NCI-H526 treated with DMSO at 0.1 percent for 48 hours (cell line): ENCODE measurements around the gene CELA2A.
A peak's percentile ranks its signal among the peaks of the same experiment; 100 is the strongest.
"Not testable (repeated sequence)": the region's sequence is repeated elsewhere in the genome, so short reads cannot be mapped to it uniquely, and the experiment has no call there.

Experiments used
- DNase-seq: peaks from one replicate; lab custom pipeline; 2025; lab: John Stamatoyannopoulos, UW

CELA2A gene

GRCh38 chr1:15501208-15502032 is 44.9 kb downstream of the CELA2A start:
- DNase-seq = peak; percentile 23

GRCh38 chr1:15504436-15504835 is 47.9 kb downstream of the CELA2A start:
- DNase-seq = no peak

DNA sequence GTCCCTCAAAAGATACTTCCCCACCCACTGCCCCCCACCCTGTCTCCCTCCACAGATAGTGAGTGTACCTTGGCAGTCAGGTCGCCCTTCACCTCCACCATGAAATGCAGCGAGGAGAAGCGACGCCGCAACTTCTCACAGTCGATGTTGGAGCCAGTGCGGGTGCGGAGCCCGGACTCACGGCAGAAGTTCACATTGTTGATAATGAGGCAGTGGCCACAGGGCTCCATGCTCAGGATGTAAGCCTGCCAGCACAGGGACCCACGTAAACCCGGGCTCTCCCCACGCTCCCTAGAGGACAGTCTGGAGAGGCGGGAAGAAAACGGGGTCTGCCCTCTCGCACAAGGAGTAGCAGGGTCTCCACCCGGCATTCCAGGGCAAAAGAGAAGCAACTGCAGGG is 50.3 kb downstream of the CELA2A start:
- no peak for DNase-seq

GRCh38 chr1:15507278-15507677 is 50.7 kb downstream of the CELA2A start:
- DNase-seq = no peak

DNA sequence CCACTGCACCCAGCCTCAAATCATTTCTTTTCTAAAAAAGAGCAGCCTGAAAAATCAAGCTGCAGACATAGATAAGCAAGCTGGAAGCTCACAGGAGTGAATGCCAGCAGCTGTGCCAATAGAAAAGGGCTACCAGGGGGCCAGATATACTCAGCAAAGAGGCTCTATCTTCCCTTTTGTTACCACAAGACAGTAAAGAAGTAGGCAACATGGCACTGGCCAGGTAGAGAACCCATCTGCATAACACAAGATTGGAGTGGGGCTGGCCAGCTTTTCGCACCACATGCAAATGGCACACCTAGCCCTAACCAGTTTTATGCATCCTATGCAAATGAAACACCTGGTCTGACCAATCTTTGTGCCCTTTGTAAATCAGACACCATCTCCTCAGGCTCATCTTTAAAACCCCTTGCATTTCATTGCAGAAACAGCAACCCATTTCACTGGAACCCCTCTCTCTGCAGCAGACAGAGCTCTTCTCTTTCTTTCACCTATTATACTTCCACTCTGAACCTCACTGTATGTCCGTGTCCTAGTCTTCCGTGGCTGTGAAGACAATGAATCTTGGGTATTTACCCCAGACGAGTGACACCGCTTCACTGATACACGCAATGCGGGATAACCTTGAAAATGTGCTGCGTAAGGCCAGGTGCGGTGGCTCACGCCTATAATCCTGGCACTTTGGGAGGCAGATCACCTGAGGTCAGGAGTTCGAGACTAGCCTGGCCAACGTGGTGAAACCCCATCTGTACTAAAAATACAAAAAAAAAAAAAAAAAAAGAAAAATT is 52.4 kb downstream of the CELA2A start:
- peak; percentile 90 for DNase-seq

DNA sequence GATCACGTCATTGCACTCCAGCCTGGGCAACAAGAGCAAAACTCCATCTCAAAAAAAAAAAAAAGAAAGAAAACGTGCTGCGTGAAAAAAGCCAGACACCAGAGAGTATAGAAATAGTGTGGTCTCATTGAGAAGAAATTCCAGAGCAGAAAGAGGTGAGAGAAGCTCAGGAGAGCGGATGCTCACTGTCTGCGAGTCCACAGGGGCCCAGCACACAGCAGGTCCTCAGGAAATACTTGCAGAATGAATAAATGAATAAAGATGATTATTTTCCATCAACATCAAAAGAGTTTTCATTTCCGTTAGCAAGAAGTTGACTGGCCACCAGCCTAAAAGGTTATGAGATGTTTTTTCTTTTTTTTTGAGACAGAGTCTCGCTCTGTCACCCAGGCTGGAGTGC is 53.1 kb downstream of the CELA2A start:
- DNase-seq = no peak

DNA sequence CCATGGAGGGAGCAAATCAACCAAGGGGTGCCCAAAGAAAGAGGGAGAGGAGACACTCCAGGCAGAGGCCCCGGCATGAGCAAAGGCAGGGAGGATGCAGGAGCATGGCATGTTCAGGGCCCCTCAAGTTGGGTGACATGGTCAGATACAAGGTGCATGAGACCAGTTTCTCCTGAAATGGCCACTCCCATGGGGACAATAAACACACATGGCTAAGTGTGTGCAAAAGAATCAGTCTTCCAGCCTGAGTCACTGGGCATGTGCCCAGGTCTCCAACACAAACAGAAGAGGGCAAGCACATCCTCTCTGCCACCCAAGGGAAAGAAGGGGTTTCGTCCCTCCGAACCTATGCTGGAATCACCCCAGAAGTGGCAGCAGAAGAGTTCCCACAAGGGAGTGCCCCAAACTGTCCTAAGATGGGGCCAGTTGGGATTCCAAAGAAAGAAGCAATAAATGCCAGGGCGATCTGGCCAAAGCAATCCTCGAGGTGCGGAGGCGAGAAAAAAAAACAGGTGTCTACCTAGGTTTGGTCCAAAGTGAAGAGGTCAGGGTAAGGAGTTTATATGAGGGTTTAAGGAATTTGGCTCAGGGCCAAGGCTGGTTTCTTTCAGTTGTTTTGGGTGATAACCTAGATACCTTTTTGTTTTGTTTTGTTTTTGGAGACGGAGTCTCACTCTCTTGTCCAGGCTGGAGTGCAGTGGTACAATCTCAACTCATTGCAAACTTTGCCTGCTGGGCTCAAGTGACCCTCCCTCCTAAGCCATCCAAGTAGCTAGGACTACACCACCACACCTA is 54.3 kb downstream of the CELA2A start:
- DNase-seq = no peak

GRCh38 chr1:15513192-15513591 is 56.7 kb downstream of the CELA2A start:
- DNase-seq = no peak

- no peak for DNase-seq
Observed at GRCh38 chr1:15513919-15514318, 57.4 kb downstream of the CELA2A start.

DNA sequence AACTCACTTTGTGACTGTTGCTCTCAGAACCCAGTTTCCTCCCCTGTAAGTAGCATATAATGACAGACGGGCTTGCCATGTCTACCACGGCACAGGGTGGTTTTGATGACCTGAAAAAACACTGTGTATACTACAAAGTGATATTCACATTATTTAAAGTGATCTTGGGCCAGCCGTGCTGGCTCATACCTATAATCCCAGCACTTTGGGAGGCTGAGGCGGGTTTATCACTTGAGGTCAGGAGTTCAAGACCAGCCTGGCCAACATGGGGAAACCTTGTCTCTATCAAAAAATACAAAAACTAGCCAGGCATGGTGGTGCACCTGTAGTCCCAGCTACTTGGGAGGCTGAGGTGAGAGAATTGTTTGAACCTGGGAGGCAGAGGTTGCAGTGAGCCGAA is 58.0 kb downstream of the CELA2A start:
- DNase-seq = not testable (repeated sequence)

DNA sequence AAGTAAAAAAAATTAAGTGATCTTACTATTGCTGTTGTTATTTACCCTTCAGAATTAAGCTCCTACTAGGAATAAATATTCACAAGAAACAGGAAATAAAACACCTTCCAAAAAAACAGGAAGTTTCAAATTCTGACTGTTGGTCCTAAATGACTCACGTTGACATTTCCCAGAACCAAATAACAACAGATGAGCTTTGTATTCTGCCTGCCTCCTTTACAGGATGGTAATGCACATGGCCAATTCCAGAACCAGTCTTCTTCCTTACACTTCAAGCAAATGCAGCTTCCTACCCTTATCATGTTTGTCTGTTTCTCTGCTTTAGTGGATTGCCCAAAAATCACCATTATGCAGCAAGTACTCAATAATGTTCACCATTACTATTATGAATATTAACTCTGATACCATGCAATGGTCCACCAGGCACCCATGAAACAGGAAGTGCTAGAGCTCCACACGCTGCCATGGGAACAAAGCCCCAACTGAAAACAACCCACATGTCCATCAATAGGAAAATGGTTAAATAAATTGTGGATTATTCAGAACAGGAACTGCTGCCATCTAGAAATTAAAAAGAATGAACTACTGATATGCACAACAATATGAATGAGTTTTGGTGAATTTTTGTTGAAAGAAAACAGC is 58.6 kb downstream of the CELA2A start:
- DNase-seq = no peak

DNA sequence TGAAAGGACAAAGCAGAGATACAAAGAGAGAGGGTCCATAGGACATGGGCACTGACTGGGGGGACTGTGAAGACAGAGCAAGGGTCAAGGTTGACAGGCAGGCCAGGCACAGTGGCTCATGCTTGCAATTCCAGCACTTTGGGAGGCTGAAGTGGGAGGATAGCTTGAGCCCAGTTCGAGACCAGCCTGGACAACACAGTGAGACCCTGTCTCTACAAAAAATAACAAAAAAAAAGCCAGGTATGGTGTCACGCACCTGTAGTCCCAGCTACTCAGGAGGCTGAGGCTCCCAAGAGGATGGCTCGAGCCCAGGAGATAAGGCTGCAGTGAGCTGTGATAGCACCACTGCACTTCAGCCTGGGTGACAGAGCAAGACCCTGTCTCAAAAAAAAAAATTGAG is 63.1 kb downstream of the CELA2A start:
- DNase-seq = no peak

DNA sequence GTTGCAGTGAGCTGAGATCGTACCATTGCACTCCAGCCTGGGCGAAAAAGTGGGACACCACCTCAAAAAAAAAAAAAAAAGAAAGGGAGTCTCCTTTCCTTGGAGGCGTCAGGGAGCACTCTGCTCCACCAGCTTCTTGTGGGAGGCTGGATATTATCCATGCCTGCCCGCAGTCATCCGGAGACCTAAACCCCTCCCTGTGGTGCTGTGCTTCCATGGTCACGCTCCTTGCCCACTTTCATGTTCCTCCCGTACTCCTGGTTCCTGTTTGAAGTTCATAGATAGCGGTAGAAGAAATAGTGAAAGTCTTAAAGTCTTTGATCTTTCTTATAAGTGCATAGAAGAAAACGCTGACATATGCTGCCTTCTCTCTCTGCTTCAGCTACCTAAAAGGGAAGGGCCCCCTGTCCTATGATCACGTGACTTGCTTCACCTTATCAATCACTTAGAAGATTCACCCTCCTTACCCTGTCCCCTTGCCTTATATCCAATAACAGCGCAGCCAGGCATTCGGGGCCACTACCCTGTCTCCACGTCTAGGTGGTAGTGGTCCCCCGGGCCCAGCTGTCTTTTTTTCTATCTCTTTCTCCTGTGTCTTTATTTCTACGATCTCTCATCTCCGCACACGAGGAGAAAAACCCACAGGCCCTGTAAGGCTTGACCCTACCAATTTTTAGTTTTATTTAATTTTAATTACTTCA is 64.8 kb downstream of the CELA2A start:
- not testable (repeated sequence) for DNase-seq
